Measurements from ENCODE around the gene SAMD4A.

SAMD4A gene, protein sequence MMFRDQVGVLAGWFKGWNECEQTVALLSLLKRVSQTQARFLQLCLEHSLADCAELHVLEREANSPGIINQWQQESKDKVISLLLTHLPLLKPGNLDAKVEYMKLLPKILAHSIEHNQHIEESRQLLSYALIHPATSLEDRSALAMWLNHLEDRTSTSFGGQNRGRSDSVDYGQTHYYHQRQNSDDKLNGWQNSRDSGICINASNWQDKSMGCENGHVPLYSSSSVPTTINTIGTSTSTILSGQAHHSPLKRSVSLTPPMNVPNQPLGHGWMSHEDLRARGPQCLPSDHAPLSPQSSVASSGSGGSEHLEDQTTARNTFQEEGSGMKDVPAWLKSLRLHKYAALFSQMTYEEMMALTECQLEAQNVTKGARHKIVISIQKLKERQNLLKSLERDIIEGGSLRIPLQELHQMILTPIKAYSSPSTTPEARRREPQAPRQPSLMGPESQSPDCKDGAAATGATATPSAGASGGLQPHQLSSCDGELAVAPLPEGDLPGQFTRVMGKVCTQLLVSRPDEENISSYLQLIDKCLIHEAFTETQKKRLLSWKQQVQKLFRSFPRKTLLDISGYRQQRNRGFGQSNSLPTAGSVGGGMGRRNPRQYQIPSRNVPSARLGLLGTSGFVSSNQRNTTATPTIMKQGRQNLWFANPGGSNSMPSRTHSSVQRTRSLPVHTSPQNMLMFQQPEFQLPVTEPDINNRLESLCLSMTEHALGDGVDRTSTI

DNA sequence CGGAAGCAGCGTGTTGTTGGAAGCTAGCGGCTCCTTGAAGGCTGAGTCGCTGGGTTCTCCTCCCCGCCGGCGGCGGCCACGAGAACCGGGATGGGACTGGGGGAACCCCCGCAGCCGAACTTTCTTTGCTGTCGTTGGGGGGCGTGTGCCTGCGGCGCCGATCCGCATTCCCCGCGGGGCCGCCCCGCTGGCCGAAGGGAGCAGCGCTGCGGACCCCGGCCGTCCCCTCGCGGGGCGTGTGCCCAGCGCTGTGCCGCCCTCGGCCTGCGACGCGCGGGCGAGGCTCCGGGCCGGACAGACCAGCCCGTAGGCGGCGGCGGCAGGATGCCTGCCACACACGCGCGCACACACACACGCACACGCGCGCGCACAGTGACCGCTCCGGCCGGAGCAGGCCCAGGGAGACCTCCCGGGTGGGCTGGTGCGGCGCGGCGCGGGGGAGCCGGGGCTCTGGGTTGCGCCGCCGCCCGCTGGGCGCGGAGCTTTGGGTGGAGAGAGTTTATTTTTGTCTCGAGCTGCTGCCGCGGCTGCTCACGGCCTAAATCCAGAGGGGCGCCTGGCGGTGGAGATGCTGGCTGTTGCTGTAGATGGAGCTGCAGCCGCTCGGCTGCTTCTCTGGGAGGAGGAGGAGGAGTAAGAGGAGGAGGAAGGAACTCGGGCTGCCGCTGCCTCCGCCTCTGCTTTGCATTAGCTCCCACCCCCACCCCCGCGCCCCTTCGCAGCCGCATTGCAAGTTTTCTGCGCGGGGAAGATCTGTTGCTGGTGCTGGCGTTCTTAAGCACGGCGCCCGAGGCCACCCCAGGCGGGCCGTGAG, at the start of gene SAMD4A:
Gene SAMD4A, plus strand, starts transcription at position 719 of the 814 bp plus-strand sequence. CDS start 789 bp downstream, outside the sequence.
- TF ChIP-seq, protein P1, sequence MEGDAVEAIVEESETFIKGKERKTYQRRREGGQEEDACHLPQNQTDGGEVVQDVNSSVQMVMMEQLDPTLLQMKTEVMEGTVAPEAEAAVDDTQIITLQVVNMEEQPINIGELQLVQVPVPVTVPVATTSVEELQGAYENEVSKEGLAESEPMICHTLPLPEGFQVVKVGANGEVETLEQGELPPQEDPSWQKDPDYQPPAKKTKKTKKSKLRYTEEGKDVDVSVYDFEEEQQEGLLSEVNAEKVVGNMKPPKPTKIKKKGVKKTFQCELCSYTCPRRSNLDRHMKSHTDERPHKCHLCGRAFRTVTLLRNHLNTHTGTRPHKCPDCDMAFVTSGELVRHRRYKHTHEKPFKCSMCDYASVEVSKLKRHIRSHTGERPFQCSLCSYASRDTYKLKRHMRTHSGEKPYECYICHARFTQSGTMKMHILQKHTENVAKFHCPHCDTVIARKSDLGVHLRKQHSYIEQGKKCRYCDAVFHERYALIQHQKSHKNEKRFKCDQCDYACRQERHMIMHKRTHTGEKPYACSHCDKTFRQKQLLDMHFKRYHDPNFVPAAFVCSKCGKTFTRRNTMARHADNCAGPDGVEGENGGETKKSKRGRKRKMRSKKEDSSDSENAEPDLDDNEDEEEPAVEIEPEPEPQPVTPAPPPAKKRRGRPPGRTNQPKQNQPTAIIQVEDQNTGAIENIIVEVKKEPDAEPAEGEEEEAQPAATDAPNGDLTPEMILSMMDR (conservative IDR thresholded peaks at IDR 0.05; ENCODE audit: control insufficient read depth, insufficient read depth, low read depth, low read length) = peak; percentile 38
- DNase-seq (ENCODE audit: low read depth) = peak; percentile 84
- peak within 1 kb of the TSS; percentile 80 for H3K4me3 ChIP-seq (ENCODE audit: control insufficient read depth, low read depth, low read length)

DNA sequence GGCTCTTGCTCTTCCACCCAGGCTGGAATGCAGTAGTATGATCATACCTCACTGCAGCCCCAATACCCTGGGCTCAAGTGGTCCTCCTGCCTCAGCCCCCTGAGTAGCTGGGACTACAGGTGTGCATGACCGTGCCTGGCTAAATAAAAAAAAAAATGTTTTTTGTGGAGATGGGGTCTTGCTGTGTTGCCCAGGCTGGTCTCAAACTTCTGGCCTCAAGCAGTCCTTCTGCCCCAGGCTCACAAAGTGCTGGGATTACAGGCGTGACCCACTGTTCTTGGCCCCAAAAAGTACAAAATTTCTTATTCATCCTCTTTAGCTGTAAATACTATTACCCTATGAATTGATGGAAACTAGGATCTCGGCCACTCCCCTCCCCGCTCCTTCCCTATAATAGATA, 42.5 kb upstream of the SAMD4A start:
- TF ChIP-seq, protein P1 (conservative IDR thresholded peaks at IDR 0.05; ENCODE audit: control insufficient read depth, insufficient read depth, low read depth, low read length) = no peak
- no peak overlapping the region for H3K4me3 ChIP-seq (ENCODE audit: control insufficient read depth, low read depth, low read length)
- DNase-seq (ENCODE audit: low read depth) = no peak

DNA sequence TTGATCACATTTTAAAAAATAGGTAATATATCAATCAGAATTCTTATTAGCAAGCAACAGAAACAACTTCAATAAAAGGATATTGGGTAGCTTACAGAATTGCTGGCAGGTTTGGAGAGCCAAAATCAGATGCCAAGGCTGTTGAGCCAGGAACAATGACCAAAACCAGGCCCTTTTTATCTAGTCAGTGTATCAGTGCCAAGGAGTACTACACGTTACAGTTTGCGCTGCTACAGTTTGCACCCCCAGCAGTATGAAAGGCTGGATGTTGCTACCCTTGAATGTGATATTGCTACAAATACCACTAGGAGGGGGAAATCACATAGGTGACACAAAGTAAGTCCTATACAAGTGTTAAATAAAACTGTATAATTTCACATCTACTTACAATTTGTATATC, 38.0 kb upstream of the SAMD4A start:
- no peak overlapping the region for H3K4me3 ChIP-seq (ENCODE audit: control insufficient read depth, low read depth, low read length)
- DNase-seq (ENCODE audit: low read depth) = no peak
- TF ChIP-seq, protein P1 (conservative IDR thresholded peaks at IDR 0.05; ENCODE audit: control insufficient read depth, insufficient read depth, low read depth, low read length) = no peak

DNA sequence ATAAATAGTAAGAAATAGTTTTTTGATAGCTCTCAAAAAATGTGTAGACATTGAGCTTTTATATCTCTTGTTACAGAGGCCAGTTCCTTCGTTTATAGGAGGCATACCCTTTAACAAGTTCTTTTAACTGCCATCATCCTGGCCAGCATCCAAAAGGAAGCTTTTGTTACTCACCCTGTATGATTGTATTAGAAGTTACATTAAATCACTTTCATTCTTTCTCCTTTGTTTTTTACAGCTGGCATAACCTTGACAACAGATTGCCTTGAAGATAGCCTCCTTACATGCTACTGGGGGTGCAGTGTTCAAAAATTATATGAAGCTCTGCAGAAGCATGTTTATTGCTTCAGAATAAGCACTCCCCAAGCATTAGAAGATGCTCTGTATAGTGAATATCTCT, 37.1 kb upstream of the SAMD4A start:
- peak; percentile 70 for DNase-seq (ENCODE audit: low read depth)
- TF ChIP-seq, protein P1 (conservative IDR thresholded peaks at IDR 0.05; ENCODE audit: control insufficient read depth, insufficient read depth, low read depth, low read length) = no peak
- no peak overlapping the region for H3K4me3 ChIP-seq (ENCODE audit: control insufficient read depth, low read depth, low read length)

DNA sequence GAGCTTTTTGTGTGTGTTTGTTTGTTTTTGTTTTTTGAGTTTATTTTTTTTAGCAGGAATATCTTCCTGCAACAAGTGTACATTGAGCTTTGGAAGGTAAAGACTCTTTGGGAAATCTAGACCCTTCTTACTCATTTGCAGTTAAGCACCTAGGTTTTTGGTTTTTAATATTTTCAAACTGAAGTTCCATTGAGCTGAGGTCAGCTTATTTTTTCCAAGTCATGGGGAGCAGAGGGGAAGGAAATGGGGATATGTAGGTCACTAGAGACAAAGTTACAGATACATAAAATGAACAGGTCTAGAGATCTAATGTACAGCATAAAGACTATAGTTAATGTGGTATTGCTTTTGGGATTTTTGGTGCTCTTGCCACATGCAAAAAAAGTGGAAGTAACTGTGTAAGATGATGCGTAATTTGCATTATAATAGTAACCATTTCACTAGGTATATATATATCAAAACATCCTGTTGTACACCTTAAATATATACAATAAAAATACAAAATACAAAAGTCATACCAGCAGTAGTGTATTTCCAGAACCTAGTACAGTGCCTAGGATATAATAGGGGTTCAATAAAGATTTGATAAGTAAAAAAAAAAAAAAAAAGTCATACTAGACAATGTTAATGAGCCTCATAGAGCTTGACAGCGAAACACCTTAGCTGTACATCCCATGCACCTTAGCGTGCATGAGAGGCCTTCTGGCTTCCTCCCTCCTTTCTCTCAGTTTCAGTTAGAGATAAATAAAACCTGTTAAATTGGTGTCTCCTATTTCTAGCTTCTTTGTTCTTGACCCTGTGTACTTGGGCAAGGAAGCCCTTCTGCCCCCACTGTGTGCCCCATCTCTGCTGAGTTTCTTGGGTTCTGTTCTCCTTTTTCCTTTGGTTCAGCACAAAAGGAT, 34.6 kb upstream of the SAMD4A start:
- no peak overlapping the region for H3K4me3 ChIP-seq (ENCODE audit: control insufficient read depth, low read depth, low read length)
- TF ChIP-seq, protein P1 (conservative IDR thresholded peaks at IDR 0.05; ENCODE audit: control insufficient read depth, insufficient read depth, low read depth, low read length) = no peak
- no peak for DNase-seq (ENCODE audit: low read depth)
